Kasumi-1 (cell line): ENCODE results near the gene TNMD.

Source experiments
- DNase-seq, 2 experiments: peaks; one replicate each; lab custom pipeline; 2025; lab: John Stamatoyannopoulos, UW

The TNMD gene

DNA sequence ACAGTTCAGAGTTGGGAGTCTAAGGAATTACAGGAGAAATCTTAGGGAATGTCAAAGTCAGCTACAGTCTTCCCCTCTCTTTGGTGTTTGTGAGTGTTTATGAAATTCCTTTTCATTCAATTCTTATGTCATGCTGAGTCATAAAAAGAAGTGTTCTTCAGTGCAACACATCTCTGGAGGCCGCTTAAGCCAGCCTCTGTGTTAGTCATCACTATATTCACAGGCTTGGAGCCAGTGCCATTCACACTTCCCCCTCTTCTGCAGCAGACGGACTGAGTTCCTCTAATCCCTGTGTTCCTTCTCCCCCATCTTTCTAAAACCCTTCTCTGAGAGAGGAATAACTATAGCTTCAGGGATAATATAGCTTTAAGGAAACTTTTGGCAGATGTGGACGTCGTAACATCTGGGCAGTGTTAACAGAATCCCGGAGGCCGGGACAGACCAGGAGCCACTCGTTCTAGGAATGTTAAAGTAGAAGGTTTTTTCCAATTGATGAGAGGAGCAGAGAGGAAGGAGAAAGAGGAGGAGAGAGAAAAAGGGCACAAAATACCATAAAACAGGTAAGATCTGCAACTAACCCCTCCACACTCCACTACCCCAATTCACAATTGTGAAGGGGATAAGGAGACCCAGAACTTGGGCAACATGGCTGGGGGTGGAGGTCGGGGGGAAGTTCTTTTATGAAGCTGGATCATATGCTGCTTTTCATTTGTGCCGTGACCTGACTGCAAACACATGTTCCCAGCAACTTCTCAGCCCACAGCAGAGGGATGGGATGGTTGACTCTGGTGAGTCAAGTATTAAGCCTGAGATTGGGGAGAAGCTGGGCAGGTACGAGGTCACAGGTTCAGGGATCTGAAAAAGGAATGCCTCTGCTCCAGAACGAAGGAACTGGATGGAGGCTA lies 59.5 kb downstream of the TNMD start, which contains the start of gene SRPX2:
Gene SRPX2, plus strand, starts transcription at position 244 of the 905 bp plus-strand sequence. CDS start 2,124 bp downstream, outside the sequence.
- DNase-seq, result peak; percentile 23 to 36

DNA sequence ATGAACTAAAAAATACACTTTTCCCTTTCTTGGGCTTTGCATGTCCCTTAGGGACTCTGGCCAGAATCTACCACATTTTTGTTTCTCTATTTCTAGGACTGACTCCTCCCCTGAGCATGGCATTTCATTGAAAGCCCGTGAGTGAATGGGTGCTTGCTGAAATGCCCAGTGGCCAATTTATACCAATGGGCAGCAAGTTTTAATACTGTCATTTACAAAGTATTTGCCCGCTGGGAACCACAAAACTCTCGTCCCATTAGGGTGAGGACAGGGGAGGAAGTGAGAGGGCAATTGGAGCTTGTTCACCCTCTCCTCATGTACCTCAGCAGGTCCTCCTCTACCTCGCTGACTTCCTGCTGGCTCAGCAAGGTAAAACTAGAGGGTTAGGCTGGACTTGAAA lies 60.4 kb downstream of the TNMD start:
- no peak for DNase-seq

DNA sequence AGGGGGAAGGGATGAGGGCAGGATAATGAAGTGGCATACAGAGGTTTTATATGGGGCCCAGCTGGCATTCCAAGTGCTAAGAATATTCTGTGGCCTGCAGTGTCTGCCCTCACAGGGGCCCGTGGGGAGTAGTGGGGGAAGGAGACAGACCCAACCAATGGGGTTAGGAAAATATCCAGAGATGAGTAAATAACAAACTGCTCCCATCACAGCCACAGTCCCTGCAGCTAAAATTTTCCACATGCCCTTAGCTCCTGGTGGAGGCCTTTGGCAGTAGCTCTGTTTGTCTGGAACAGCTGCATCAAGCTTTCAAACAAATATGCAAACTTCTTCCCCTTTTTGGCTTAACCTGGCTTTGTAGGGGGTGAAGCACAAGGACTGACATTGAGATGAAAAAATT lies 62.4 kb downstream of the TNMD start:
- no peak for DNase-seq

DNA sequence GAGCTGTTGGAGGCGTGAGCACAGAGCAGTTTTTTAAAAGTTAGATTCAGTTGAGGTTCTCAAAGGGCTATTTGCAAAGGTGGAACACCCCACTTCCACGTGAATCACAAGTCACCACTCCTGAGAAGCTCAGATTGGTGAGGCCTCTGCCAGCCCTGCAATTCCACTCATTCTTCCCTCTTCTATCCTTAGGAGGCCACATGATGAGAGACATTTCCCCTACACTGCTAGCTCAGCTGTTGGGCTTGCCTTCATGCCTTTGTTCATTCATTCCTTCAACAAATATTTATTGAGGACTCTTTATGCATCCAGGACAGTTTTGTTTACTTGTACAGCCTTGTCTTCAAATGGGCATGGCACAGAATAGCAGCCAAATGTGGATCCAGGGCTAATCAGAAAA lies 63.0 kb downstream of the TNMD start:
- DNase-seq, result no peak

DNA sequence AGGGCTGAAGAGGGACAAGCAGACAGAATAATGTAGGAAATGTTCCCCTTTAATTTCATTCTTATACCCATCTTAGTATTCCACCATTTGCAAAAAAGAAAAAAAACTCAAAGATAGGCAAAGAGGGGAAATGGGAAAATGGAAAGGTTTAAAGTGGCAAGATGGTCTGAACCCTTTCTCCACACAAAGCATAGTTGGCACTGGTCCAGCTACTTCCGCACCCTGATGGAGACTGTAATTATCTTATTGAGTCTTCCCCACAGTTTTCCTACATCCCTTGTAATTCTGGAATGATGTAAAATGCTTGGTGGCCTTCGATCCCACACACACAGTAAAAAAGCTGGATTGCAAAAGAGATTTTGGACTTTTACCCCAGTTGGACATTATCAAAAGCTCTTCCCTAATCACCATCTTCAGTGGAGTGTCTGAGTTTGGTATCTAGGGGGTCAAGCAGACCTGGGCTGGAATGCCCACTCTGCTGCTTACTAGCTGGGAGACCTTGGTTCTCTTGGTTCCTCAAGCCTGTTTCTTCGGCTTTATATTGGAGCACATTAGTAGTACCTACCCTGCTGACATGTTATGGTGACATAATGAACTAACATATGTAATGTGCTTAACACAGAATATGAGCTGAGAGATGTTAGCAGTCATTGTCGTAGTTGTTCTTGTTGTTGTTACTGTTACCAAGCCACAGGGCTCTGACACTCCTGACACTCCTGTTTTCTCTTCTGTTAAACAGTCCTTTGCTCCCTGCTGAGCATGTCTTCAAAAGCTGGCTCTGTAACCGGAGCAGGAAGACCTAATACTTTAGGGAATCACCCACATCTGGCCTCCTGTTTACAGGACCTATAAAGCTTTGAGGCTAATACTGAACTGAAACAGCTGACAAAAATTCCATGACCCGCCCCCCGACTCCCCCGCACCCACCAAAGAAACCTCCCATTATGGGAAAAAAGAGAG lies 64.0 kb downstream of the TNMD start:
- DNase-seq, result no peak
